NCI-H2081 treated with DMSO at 0.1 percent for 48 hours (cell line): Measurements from ENCODE around the gene TRABD2B.

Source experiments
- DNase-seq: peaks from one replicate; lab custom pipeline; 2025; lab: John Stamatoyannopoulos, UW

TRABD2B gene

GRCh38 chr1:47757226-47757975, 239.8 kb downstream of the TRABD2B start:
- no peak for DNase-seq

GRCh38 chr1:47756411-47756810, 240.8 kb downstream of the TRABD2B start:
- DNase-seq, result no peak

GRCh38 chr1:47756006-47756405, 241.2 kb downstream of the TRABD2B start:
- DNase-seq, result no peak

GRCh38 chr1:47755101-47755990, 241.8 kb downstream of the TRABD2B start:
- no peak for DNase-seq

- DNase-seq, result no peak
These were observed 243.0 kb downstream of the TRABD2B start for GRCh38 chr1:47754221-47754620.

- DNase-seq, result no peak
These were observed 243.4 kb downstream of the TRABD2B start for GRCh38 chr1:47753808-47754207.

- no peak for DNase-seq
These were observed 244.6 kb downstream of the TRABD2B start for GRCh38 chr1:47752559-47752958.

GRCh38 chr1:47751996-47752451, 245.2 kb downstream of the TRABD2B start:
- DNase-seq, result no peak

- no peak for DNase-seq
These were observed 246.0 kb downstream of the TRABD2B start for GRCh38 chr1:47751193-47751592.

- DNase-seq, result no peak
These were observed 251.2 kb downstream of the TRABD2B start for GRCh38 chr1:47745715-47746609.

GRCh38 chr1:47742890-47743760, 254.1 kb downstream of the TRABD2B start:
- no peak for DNase-seq

- no peak for DNase-seq
These were observed 258.5 kb downstream of the TRABD2B start for GRCh38 chr1:47738560-47739182.

GRCh38 chr1:47732489-47732888, 264.7 kb downstream of the TRABD2B start:
- no peak for DNase-seq

- DNase-seq, result no peak
These were observed 265.5 kb downstream of the TRABD2B start for GRCh38 chr1:47731730-47732129.

- no peak for DNase-seq
These were observed 267.5 kb downstream of the TRABD2B start for GRCh38 chr1:47729685-47730084.

GRCh38 chr1:47727697-47728085, 269.5 kb downstream of the TRABD2B start:
- no peak for DNase-seq

GRCh38 chr1:47727051-47727696, 270.0 kb downstream of the TRABD2B start:
- no peak for DNase-seq

GRCh38 chr1:47725992-47726855, 271.0 kb downstream of the TRABD2B start:
- DNase-seq, result peak; percentile 37

- DNase-seq, result no peak
These were observed 271.6 kb downstream of the TRABD2B start for GRCh38 chr1:47725511-47725991.
